AG20443 (cell line): Measurements from ENCODE around the gene NFATC2.

ENCODE experiments used
- DNase-seq: peaks from one replicate; pipeline ENCODE4 v3.0.0; 2012; ENCODE audit warnings: low spot score, mixed read lengths

Gene NFATC2

GRCh38 chr20:51542571-51543421 lies at the start of gene NFATC2:
TSS of gene NFATC2 (minus strand) at chr20:51542719. CDS start at chr20:51542499, 220 bp downstream.
- no peak for DNase-seq

GRCh38 chr20:51591871-51592270 lies 49.4 kb upstream of the NFATC2 start:
- DNase-seq = no peak

- no peak for DNase-seq
These were observed 46.2 kb upstream of the NFATC2 start for GRCh38 chr20:51588762-51589161.

- DNase-seq = no peak
These were observed 44.6 kb upstream of the NFATC2 start for GRCh38 chr20:51587145-51587544.

- peak; percentile 95 for DNase-seq
These were observed 43.5 kb upstream of the NFATC2 start for GRCh38 chr20:51586005-51586440.

GRCh38 chr20:51585148-51585547 lies 42.6 kb upstream of the NFATC2 start:
- no peak for DNase-seq

GRCh38 chr20:51584737-51585136 lies 42.2 kb upstream of the NFATC2 start:
- DNase-seq = no peak

GRCh38 chr20:51584116-51584515 lies 41.6 kb upstream of the NFATC2 start:
- no peak for DNase-seq

- DNase-seq = no peak
These were observed 41.0 kb upstream of the NFATC2 start for GRCh38 chr20:51583499-51583898.

GRCh38 chr20:51583073-51583472 lies 40.6 kb upstream of the NFATC2 start:
- DNase-seq = no peak

- no peak for DNase-seq
These were observed 39.1 kb upstream of the NFATC2 start for GRCh38 chr20:51581571-51581970.

GRCh38 chr20:51579137-51579536 lies 36.6 kb upstream of the NFATC2 start:
- peak; percentile 81 for DNase-seq

GRCh38 chr20:51578145-51578459 lies 35.6 kb upstream of the NFATC2 start:
- no peak for DNase-seq

- DNase-seq = no peak
These were observed 35.1 kb upstream of the NFATC2 start for GRCh38 chr20:51577432-51578144.

- no peak for DNase-seq
These were observed 33.0 kb upstream of the NFATC2 start for GRCh38 chr20:51575486-51575885.

GRCh38 chr20:51574248-51575033 lies 31.9 kb upstream of the NFATC2 start:
- no peak for DNase-seq

- DNase-seq = peak; percentile 81
These were observed 31.2 kb upstream of the NFATC2 start for GRCh38 chr20:51573576-51574243.

GRCh38 chr20:51571460-51571794 lies 28.9 kb upstream of the NFATC2 start:
- DNase-seq = no peak

GRCh38 chr20:51570739-51571459 lies 28.4 kb upstream of the NFATC2 start:
- DNase-seq = peak; percentile 64

- peak; percentile 33 for DNase-seq
These were observed 27.6 kb upstream of the NFATC2 start for GRCh38 chr20:51569815-51570738.
